A549 (cell line): Measurements from ENCODE around the gene ATG101.
A peak's percentile ranks its signal among the peaks of the same experiment; 100 is the strongest.

ENCODE experiments used
- ESRRA ChIP-seq: fragments of 150-350 bp; IDR thresholded peaks from 2 replicates; pipeline ENCODE4 v1.6.1; 2014; ENCODE audit warnings: mild to moderate bottlenecking, low read length, borderline replicate concordance
- MAZ ChIP-seq: fragments of 150-350 bp; IDR thresholded peaks from 2 replicates; pipeline ENCODE4 v1.6.1; 2014; ENCODE audit warnings: antibody characterized with exemption, low read depth, low read length, borderline replicate concordance
- RCOR1 ChIP-seq: fragments of 150-350 bp; IDR thresholded peaks from 2 replicates; pipeline ENCODE4 v1.6.1; 2014; ENCODE audit warnings: antibody characterized with exemption, low read length, low read depth

GRCh38 chr12:52036587-52037171 is 33.1 kb upstream of the ATG101 start:
- no peak for TF ChIP-seq RCOR1
- TF ChIP-seq MAZ, result peak; percentile 95
- TF ChIP-seq ESRRA, result no peak
